HG03442 (cell line): ENCODE data around the gene ADIPOR2.

Source experiments
- ATAC-seq: cut with Tn5 transposase; IDR thresholded peaks from one replicate; pipeline ENCODE4 v1.9.1; 2021; ENCODE audit warnings: mild to moderate bottlenecking, moderate library complexity; ENCODE audit not compliant: unreplicated experiment

The ADIPOR2 gene

DNA sequence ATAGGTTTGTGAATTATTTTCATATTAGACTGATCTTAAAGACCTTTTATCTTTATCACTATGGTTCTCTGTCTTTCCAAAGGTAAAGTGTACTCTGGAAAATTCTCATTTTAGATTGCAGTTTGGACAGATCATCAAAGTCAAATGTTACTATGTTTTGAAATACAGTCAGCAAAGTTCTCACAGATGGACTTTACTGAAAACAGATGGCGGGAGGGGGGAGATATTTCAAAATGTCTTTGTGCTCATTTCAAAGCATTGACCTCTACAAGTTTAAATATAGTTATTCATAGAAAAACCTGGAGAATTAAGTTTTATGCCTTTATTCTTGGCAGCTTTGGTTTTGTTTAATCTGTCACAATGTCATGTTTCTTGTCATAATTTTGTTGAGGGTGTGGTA, 77.7 kb downstream of the ADIPOR2 start:
- ATAC-seq, result no peak

DNA sequence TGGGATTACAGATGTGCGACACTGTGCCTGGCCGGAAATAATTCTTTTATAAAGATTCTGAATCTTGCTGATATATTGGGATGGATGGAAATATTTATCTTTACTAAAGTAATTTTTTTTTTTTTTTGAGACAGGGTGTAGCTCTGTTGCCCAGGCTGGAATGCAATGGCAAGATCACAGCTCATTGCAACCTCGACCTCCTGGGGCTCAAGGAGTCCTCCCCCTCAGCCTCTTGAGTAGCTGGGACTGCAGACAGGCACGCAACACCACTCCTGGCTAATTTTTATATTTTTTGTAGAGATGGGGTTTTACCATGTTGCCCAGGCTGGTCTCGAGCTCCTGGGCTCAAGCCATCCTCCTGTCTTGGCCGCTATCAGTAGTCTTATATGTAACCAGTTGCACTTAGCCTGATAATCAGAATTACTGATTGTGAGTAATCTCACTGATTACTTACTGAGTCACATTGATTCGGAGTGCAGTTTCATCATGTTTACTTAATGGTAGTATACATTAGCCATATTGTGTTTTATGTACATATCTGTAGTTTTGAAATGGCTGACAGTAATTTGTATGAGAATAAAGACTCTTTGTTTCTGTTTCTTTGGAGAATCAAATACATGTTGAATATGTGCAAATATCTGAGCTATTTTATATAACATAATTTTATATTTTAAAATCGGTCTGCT, 79.1 kb downstream of the ADIPOR2 start:
- ATAC-seq, result no peak

DNA sequence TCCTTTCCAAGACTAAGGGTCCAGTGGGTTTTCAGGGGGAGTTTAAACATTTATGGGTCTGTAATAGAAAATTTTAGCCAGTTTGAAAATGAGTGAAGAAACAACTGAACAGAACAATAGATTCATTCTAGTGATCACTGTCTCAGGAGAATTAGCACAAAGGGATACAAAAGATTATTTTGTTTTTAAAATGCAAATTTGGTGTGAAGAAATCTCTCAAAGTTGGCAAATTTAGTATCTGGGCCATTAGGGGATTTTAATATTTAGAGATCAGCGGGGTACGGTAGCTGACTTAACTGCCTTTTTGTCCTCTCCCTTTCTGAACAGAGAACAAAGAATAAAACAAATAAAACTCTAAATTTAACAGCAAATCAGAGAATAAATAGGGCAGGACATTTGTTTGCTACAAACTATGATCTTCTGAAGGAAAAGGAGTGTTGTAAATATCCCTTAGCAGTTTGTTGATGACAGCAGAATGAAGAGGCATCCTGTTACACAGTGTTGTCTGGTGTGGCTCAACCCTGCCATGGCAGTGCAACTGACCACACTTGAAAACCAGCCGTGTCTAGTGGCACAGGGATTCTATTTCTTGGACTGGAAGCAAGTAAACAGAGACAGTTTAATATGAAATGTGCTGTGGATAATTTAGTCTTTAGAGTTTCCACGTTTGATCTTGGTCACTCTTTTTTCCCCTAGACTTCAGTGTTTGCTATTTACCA, 83.2 kb downstream of the ADIPOR2 start:
- ATAC-seq, result no peak

DNA sequence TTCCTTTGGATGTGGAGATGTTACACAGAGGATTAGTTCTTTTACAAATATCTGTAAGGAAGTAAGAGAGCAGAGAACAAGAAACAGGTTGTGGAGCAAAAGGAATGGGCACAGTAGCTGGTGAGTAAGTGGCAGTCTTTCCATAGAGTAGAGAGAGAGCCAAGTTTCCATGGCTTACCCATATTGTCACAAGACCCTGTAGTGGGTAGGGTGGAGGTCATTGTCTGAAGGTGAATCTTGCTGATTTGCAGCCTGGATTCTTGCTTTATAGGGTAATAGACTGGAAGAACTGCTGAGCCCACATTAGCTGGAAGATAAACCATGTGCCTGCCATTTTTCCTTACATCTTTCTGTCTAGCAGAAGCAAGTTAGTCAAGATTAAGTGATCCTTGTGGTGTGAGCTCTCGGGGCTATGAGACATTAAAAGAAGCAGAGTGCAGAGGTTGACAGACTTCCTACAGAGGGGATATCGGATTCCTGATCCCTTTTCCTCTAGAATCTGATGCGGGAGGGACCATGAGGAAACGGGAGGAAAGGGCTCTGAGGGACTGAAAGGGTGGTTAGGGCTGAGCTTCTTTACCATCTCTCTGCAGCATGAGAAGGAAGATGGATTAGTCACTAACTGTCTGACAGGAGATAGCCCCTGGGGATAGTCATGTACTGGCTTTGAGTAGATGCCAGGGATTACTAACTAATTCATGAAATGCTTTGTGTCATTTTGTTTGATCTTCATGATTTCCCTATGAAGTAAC, 85.5 kb downstream of the ADIPOR2 start:
- no peak for ATAC-seq

DNA sequence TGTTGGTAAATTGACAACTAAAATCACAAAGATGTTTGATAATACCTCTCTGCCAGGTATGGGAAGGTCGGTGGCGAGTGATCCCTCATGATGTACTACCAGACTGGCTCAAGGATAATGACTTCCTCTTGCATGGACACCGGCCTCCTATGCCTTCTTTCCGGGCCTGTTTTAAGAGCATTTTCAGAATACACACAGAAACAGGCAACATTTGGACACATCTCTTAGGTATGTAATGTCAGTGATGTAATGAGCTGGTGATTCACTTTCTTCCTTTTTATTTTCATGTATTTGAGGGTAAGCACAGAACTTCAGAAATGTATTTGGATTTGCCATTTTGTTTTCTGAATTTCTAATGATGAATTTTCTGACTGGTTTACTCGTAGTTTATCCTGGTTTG, 86.9 kb downstream of the ADIPOR2 start:
- no peak for ATAC-seq

DNA sequence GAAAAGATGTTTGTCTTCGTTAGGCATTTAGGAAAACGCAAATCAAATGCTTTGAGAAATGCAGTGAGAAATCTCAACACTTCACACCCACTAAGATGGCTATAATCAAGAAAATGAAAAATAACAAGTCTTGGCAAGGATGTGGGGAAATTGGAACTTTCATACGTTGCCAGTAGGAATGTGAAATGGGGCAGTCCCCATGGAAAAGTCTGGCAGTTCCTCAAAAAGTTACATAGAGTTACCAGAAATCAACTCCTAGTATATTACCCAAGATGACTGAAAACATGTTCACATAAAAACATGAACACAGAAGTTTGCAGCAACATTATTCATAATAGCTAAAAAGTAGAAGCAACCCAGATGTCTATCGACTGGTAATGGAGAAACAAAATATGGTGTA, 88.0 kb downstream of the ADIPOR2 start:
- ATAC-seq, result no peak

DNA sequence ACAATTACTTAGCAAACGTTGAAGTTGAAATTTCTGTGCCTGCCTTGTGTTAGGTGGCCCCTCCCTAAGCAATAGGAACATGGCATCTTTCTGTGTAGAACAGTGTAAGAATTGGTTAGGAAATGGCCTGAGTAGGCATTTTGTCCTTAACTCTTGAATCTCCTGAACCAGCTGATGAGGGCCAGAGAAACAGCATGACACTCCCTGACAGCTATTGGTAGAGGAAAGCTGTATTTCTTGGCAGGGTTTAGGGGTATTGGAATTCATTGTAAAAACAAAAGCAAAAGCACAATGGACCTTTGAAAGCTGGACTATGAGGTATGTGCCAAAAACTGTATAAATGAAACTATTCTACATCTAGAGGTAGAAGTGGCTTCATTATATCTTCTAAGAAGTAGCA, 88.9 kb downstream of the ADIPOR2 start:
- no peak for ATAC-seq

DNA sequence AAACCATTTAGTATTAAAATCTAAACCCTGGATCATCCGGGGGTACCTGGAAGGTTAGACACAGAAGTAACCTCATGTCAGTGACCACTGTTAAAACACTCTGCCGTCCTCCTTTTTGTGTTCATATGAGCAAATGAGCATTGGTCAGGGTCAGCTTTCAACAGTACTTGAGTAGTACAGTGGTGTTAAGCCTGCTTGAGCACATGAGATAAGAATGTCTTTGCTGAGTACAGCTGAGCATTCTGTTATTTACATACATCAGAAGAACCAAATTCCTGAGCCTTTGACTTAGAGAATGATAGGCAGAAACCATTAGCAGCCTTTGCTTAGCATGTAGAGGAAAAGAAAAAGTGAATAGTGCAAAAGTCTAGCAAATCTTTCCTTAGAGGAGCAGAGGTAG, 90.9 kb downstream of the ADIPOR2 start:
- ATAC-seq, result no peak

DNA sequence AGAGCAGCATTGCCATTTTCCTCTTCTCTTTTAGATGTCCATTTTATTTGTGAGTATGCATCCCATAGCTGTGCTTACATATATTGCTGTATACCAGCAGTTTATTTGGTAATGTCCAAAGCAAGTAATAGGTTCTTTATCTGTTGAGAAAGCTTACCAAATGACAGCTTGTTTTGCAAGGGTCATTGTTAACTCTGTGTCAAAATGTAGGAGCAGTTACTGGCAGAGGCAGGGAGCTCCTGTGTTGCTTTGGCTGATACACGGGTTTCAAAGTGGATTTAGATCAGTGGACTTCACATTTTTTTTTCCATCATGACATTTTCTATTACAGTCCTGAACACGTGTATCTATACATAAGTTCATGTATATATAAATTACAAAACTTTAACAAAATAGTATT, 91.3 kb downstream of the ADIPOR2 start:
- ATAC-seq, result no peak

DNA sequence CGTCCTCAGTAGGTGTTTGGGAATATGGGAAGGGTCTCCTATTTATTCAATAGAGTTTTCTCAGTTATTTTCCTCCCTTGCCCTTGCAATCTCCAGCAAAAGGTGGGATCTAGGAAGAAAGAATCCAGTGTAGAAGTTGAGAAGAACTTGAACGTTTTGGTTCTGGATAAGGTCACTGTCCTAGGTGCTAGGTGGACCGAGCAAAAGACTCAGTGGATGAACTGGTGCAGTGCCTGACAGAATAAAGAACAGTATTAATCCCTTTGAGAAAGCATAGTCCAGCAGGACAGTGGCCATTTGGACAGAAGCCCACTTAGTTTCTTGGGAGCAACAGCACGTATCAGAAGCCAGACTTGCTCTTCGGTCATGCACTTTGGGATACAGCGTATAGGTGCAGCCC, 96.8 kb downstream of the ADIPOR2 start:
- no peak for ATAC-seq

DNA sequence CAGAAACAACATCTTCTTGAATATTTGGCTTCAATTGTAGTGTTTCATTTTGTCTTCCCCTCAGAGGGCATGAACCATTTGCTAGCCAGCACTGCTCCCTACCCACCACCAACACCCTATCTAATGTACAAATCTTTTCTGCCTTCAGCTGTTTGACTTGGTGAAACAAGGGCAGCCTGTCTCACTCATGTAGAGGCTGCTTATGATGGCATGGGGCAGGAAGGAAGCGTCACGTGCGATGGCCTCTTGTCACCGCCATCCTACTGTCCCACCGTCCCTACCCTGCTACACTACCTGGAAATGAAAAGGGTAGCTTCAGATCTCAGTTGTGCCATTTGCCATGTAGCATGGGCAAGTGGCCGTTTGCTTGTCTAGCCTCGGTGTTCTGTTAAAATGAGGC, 99.6 kb downstream of the ADIPOR2 start:
- no peak for ATAC-seq

DNA sequence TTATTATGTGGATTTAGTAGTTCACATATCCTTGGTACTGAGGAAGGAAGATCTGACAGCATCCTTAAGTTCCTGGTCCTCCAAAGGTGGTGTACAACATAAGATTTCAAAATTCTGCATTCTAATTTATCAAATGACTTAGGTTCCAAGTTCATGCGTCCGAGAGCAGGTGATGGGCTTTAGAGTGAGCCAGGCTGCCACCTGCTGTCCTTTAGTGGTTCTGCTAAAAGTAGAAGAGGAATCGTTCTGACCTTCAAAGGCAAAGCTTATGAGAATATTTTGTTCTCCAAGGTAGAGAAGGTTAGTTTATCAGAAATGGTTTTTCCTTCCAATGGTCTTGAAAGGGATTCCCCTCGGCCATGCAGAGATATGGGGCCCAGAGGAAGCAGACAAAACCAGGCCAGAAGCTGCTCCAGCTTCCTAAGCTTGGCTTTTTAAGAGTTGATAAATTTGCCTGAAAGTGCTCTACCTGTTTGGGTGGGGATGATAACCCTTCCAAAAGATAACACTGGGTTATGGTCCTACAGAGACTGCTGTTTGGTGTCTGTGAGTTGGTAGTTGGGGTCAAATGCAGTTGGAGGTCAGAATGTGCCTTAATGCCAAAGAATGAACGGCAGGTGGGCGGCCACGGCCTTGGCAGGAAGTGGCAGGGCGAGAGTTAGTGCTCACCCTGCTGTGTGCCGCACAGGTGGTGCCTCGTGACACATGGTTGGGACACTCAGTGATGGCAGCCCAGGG, 100.4 kb downstream of the ADIPOR2 start:
- no peak for ATAC-seq

DNA sequence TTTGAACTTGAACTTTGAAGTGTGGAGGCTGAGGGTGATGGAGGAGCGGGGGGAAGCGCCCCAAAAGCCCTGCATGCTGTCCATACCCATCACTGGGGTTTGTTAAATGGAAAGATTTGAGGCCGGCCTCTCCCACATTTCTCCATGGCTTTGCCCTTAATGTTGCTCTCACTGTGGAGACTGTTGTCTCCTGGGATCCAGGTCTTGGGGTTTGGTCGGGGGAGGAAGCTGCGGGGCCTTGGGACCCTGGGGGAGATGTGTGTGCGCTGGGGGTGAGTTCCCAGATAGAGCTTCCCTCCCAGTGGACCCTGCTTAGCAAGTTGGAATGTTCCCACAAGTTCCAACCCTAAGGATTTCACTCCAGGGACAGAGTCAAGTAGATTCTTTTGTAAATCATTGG, 101.5 kb downstream of the ADIPOR2 start:
- no peak for ATAC-seq

DNA sequence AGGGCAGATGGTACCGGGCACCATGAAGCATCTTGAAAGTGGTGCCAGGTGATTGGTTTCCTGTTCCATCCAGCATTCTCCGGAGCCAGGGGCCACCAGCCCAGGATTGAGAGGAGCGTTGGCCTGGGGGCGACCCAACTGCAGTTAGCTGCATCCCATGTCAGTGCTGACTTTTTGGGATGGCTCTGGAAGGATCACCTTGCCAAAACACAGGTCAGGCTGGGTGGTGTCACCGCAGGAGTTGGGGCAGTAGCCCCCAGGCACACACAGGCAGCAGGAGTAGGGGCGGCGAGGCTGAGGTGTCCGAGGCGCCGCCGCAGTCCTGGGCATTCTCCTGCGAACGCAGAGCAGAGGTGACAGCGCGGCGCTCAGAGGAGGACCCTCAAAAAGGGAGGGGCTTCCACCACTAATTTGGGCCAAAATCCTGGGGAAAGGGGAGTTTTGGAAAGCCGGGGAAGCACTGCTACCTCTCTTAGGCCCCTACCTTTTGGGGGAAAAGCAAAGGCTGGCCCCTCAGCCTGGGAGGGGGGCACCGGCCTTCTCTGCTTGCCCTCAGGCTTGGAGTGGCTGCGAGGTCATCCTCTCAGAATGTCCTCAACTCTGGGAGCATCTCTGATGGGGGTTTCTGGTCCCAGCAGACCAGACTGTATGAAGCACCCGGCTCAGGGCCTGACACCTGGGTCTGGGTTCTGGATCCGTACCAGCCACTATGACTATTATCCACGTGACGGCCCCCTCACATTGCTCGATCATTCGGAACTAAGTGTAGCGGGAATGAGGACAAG, 102.7 kb downstream of the ADIPOR2 start:
- no peak for ATAC-seq

DNA sequence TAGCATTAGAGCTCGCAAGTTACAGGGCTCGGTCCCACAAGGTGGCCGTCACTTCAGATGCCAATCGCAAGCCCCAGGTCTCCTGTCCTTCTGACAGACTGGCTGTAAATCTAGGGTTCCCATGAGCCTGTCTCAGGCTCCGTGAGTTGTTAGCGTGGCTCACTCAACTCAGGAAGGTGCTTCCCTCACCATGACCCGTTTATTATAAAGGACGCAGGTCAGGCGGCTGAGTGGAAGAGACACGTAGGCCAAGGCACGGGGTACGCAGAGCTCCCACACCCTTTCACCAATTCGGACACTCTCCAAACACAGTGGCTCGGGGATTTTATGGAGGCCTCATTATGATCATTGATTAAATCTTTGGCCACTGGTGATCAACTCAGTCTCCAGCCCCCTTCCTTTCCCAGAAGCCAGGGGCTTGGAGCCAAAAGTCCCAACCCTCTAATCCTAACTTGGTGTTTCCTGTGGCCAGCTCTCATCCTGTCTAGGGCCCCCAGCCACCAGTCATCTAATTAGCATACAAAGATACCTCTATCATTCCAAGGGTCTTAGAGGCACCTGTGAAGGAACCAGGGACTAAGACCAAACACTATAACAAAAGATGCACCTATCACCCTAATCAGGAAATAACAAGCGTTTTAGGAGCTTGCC, 103.7 kb downstream of the ADIPOR2 start:
- no peak for ATAC-seq

DNA sequence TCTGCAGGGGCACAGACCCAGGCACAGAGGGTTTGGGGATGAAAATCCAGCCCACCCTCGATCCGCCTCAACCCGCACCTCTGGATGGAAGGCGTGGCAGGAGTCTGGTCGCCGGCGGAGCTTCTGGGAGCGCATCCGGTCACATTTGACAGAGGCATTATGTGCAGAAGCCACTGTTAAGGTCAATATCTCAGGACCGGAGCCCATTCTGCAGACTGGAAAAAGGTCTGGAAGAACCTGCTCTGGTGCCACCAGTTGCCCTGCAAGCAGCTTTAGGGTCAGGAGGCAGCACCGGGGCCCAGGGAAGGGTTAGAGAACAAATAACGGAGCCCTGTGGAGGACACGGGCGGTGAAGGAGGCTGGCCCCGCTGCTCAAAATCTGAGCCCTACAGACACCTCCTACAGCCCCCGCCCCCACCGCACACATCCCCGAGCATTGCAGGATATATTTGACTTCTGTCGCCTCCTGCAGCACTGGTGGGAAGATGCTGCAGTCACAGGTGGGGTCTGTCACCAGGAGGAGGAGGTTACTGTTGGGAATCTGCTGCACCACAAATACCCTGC, 104.4 kb downstream of the ADIPOR2 start:
- no peak for ATAC-seq

DNA sequence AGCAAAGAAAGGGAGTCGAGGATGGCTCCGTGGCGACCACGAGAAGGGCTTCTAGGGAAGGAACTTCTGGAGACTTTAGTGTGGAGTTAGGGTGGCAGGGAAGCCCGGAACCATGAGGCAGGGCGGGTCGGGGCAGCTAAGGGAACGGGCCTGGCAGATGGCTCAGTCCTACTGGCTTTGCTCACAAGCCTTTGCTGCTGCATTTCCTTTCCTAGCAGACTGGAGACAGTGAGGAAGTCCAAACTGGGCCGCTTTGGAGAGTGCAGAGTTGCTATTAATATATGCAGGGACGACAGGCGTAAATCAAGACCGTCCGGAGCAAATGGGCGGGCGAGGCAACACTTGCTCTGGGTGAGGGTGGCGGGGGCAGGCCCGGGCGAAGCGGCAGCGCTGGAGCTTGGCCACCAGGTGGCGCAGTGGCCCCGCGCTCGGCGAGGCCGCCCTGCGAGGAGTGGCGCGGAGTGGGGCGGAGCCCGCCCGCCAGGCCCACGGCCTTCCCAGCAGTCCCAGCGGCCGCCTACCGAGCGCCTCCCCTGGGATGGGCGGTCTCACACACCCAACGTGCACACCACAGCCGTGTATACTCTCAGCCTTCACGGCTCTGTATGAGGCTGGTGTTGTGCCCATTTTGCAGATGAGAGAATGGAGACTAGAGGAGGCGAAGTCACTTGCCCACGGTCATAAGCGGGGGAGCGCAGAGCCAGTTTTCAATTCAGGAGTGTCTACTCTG, 105.1 kb downstream of the ADIPOR2 start:
- ATAC-seq, result peak; percentile 83

DNA sequence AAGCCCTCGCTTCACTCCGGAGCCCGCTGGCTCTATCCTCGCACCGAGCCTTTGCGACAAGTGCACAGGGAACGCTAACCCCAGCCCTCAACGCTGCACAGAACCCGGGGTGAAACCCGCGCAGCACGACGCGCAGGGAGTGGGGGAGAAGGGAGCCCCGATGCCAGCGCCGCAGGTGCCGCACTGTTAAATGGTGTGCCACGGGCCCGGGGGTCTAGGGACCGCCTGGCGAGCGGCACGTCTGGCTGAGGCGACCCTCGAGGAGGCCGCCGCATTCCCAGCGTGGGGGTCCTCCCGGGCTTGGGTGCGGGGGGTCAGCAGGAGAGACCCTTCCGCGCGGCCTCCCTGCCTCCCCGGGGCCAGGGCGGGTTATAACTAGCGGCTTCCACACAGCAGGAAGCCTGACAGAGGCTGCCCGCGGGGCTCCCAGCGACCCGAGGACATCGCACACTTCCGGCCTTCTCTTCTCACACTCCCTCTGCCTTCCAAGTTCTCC, 105.7 kb downstream of the ADIPOR2 start:
- ATAC-seq, result peak; percentile 14
